GM12874 (cell line): ENCODE measurements around the gene SEC61A2.

Source experiments
- TF ChIP-seq, protein P1 (sequence below): IDR thresholded peaks from 2 replicates; pipeline ENCODE4 v1.5.1; 2011; ENCODE audit warnings: low read depth, mild to moderate bottlenecking, control low read depth, low read length, moderate library complexity; ENCODE audit not compliant: insufficient read depth

SEC61A2 gene

DNA sequence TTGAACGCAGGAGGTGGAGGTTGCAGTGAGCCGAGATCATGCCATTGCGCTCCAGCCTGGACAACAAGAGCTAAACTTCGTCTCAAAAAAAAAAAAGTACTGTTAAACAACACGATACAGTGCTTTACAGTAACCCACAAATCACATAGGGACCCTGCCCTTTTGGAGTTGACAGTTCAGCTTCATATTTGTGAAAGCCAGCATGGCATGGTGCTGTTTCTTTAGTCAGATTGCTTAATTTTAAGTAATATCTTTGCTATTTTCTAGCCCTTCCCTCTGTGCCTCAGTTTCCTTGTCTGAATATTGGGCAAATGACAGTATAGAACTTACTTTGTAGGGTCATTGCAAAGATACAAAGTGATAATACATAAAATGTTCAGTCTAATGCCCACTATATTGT, 71.4 kb downstream of the SEC61A2 start:
- TF ChIP-seq, protein P1, sequence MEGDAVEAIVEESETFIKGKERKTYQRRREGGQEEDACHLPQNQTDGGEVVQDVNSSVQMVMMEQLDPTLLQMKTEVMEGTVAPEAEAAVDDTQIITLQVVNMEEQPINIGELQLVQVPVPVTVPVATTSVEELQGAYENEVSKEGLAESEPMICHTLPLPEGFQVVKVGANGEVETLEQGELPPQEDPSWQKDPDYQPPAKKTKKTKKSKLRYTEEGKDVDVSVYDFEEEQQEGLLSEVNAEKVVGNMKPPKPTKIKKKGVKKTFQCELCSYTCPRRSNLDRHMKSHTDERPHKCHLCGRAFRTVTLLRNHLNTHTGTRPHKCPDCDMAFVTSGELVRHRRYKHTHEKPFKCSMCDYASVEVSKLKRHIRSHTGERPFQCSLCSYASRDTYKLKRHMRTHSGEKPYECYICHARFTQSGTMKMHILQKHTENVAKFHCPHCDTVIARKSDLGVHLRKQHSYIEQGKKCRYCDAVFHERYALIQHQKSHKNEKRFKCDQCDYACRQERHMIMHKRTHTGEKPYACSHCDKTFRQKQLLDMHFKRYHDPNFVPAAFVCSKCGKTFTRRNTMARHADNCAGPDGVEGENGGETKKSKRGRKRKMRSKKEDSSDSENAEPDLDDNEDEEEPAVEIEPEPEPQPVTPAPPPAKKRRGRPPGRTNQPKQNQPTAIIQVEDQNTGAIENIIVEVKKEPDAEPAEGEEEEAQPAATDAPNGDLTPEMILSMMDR = no peak

DNA sequence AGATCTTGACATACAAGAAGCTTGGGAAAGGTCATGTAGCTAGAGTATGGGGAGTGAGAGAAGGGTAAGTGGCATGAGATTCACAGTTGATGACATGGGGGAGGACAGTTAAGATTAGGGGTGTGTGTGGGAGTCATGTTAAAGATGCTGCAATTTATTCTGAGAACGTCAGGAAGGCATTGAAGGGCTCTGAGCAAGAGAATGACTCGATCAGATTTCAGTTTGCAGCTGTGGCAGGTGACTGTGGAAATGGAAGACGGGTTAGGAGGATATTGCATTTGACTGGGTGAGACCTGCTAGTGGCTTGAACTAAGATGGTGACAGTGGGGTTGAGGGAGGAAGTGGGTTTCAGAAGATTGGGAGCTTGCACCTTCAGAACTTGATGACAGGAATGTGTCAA, 72.1 kb downstream of the SEC61A2 start:
- TF ChIP-seq, protein P1 = no peak

DNA sequence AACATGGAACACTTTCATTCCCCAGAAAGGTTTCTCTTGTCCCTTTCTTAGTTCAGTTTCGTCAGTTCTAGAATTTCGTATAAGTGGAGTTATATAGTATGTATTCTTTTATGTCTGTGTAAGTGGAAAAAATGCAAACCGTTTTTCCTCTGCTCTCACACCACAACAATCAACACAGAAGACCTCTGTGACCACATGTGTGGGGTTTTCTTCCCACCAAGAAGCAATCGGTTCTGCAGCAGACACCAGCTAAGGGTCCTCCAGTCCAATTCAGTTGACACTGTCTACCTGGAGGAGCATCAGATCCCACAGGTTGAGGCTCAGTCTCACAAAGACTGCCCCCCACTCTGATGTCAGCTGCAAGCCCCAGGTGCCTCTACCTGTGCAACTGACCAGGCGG, 72.7 kb downstream of the SEC61A2 start:
- TF ChIP-seq, protein P1 = no peak

DNA sequence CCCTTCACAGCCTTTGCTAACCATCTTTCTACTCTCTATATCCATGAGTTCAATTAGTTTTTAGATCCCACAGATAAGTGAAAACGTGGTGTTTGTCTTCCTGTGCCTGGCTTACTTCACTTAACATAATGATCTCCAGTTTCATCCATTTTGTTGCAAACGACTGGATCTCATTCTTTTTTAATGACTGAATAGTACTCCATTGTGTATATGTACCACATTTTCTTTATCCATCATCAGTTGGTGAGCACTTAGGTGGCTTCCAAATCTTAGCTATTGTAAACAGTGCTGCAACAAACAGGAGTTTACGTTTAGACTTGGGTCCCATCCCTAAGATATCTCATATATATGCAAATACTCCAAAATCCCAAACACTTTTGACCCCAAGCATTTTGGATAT, 75.6 kb downstream of the SEC61A2 start:
- TF ChIP-seq, protein P1 = no peak

DNA sequence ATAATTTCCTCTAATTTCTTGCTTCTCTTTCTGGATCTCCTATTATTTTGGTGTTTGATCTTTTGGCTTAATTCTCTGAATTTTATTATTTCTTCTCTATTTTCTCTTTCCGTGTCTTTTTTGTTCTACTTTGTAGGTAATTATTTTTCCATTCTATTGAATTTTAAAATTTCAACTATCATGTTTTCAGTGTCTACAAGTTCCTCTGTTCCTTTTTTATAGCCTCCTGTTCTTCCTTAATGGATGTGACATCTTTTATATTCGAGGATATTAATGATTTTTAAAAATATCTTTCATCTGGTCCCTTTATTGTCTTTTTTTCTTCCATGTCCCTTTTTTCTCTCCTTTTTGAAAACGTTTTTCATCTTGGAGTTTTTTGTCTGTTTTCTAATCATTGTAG, 77.6 kb downstream of the SEC61A2 start:
- TF ChIP-seq, protein P1 = no peak

DNA sequence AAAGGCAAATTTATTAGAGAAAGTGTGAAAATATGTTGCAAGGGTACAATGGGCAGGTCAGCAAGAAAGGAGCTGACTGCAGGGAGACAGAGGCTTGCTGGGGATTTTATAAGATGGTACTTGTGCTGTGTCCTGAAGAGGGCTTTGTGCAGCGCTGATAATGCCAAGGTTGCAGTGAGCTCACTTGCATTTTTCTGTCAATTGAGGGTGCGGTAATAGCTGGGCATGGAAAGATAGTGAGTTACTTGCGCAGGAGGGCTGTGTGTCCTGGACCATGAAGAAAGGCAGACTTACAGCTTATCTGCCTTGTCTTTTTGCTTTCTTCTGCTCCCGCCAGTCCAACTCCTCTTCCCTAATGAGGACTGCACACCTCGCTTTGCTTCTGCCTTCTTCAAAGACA, 79.0 kb downstream of the SEC61A2 start:
- TF ChIP-seq, protein P1 = no peak

DNA sequence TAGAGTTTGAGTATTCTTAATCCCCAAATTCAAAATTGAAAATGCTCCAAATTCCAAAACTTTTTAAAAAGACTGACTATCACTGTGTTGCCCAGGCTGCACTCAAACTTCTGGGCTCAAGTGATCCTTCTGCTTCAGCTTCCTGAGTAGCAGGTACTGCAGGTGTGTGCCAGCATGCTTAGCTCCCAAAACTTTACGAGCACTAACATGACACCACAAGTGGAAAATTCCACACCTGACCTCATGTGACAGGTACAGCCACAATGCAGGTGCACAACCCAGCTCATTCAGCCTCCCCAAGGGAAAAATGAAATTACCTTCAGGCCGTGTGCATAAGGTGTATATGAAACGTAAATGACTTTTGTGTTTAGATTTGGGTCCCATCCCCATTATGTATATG, 83.0 kb downstream of the SEC61A2 start:
- TF ChIP-seq, protein P1 = no peak

DNA sequence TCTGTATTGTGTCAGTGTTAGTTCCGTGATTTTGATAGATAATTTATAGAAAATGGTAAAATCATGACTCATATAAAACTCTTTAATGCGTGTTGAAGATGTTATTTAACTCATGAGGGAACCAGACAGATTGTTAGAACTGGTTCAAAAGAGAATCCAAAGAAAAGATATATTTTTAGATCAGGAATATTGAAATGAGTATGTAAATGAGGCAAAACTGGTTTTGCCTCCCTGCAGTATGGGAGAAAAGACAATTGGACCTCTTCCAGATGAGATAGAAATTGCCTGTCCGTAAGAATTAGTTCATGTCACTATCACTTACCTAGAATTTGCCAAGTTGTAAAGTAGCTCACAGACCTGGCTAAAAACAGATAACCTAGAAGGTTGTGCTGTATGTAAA, 84.1 kb downstream of the SEC61A2 start:
- TF ChIP-seq, protein P1 = no peak
